IMR-90 (cell line): ENCODE data around the gene RMI2. TPM values are rescaled to one million over a fixed set of nuclear protein-coding genes. Genes with fewer than 3 reads are reported as not detected.

Experiments
- ATAC-seq: fragments of 200-7000 bp; cut with Tn5 transposase; 2 replicates; pipeline ENCODE4 v1.9.1; 2020; ENCODE audit warnings: low read depth, mild to moderate bottlenecking, moderate library complexity
- BruUV-seq: library from RNA; stranded (reverse); fragments of 400-500 nt; replicated peaks from 2 replicates; lab custom pipeline; 2021; lab: Mats Ljungman, UMichigan
- CTCF ChIA-PET: fragments of 300-600 bp; formaldehyde crosslinking; extraction: SDS; loops from one replicate; lab custom pipeline; 2021; ENCODE audit warnings: antibody characterized with exemption; lab: Yijun Ruan, JAX
- POLR2A ChIA-PET: fragments of 300-600 bp; sonication (Branson Sonifier 250); formaldehyde crosslinking; loops from one replicate; lab custom pipeline; 2022; ENCODE audit warnings: antibody characterized with exemption; ENCODE audit not compliant: unreplicated experiment; lab: Charles Lee
- DNase-seq: peaks from one replicate; pipeline ENCODE4 v3.0.0; 2013
- H2AFZ ChIP-seq: replicated peaks from 2 replicates; pipeline ENCODE3; 2013; ENCODE audit warnings: low read length, mild to moderate bottlenecking; ENCODE audit not compliant: poor library complexity
- H2AK5ac ChIP-seq: 2 replicates; pipeline ENCODE4 v1.6.1; 2013; ENCODE audit warnings: low read depth, low read length, inconsistent platforms
- H2AK9ac ChIP-seq: replicated peaks from 2 replicates; pipeline ENCODE3; 2013; ENCODE audit warnings: mild to moderate bottlenecking, low read depth, low read length, moderate library complexity; ENCODE audit not compliant: poor library complexity
- H2BK120ac ChIP-seq: 2 replicates; pipeline ENCODE4 v1.6.1; 2013; ENCODE audit warnings: low read depth, low read length, inconsistent platforms
- H2BK15ac ChIP-seq: 3 replicates; pipeline ENCODE4 v1.6.1; 2013; ENCODE audit warnings: low read depth, low read length, inconsistent platforms
- H2BK20ac ChIP-seq: 2 replicates; pipeline ENCODE4 v1.6.1; 2013; ENCODE audit warnings: low read depth, mild to moderate bottlenecking, inconsistent platforms, low read length, moderate library complexity
- H2BK5ac ChIP-seq: 2 replicates; pipeline ENCODE4 v1.6.1; 2013; ENCODE audit warnings: mild to moderate bottlenecking, low read depth, low read length, inconsistent platforms; ENCODE audit not compliant: poor library complexity, severe bottlenecking
- H3K14ac ChIP-seq: replicated peaks from 2 replicates; pipeline ENCODE4 v1.6.1; 2013; ENCODE audit warnings: low read depth, low read length, inconsistent platforms
- H3K18ac ChIP-seq: 2 replicates; pipeline ENCODE4 v1.6.1; 2013; ENCODE audit warnings: low read depth, low read length, control low read depth
- H3K23ac ChIP-seq: 2 replicates; pipeline ENCODE4 v1.6.1; 2013; ENCODE audit warnings: low read depth, low read length, inconsistent platforms
- H3K27ac ChIP-seq: 2 replicates; pipeline ENCODE4 v1.5.1; 2013; ENCODE audit warnings: mild to moderate bottlenecking, control low read depth, low read length; ENCODE audit not compliant: insufficient read depth
- H3K27me3 ChIP-seq: 2 replicates; pipeline ENCODE4 v1.6.1; 2013; ENCODE audit warnings: low read length; ENCODE audit not compliant: control insufficient read depth, insufficient read depth
- H3K36me3 ChIP-seq: 2 replicates; pipeline ENCODE4 v1.6.1; 2013; ENCODE audit warnings: low read length, mixed read lengths; ENCODE audit not compliant: control insufficient read depth, insufficient read depth
- H3K4ac ChIP-seq: 2 replicates; pipeline ENCODE4 v1.6.1; 2013; ENCODE audit warnings: low read depth, low read length, inconsistent platforms
- H3K4me1 ChIP-seq: 2 replicates; pipeline ENCODE4 v1.6.1; 2013; ENCODE audit warnings: low read length, mixed read lengths; ENCODE audit not compliant: control insufficient read depth, insufficient read depth
- H3K4me2 ChIP-seq: 2 replicates; pipeline ENCODE4 v1.6.1; 2013; ENCODE audit warnings: low read depth, mild to moderate bottlenecking, control low read depth, low read length, moderate library complexity
- H3K4me3 ChIP-seq: 2 replicates; pipeline ENCODE4 v1.5.1; 2013; ENCODE audit warnings: low read depth, mild to moderate bottlenecking, control low read depth, low read length, moderate library complexity; ENCODE audit not compliant: insufficient read depth
- H3K56ac ChIP-seq: 2 replicates; pipeline ENCODE4 v1.6.1; 2013; ENCODE audit warnings: low read length, inconsistent platforms; ENCODE audit not compliant: insufficient read depth; ENCODE audit errors: extremely low read depth
- H3K79me1 ChIP-seq, 2 experiments: 2 replicates each; pipeline ENCODE4 v1.6.1; 2013; ENCODE audit warnings: low read length in 2 of 2, inconsistent platforms in 1 of 2, low read depth in 1 of 2
- H3K9ac ChIP-seq: 2 replicates; pipeline ENCODE4 v1.6.1; 2013; ENCODE audit warnings: low read depth, low read length, control low read depth
- H3K9me1 ChIP-seq: 2 replicates; pipeline ENCODE4 v1.6.1; 2013; ENCODE audit warnings: low read length, inconsistent platforms; ENCODE audit not compliant: insufficient read depth
- H3K9me3 ChIP-seq: 2 replicates; pipeline ENCODE4 v1.6.1; 2013; ENCODE audit warnings: low read length; ENCODE audit not compliant: control insufficient read depth, insufficient read depth
- H4K20me1 ChIP-seq: 2 replicates; pipeline ENCODE4 v1.6.1; 2013; ENCODE audit warnings: low read length, inconsistent platforms; ENCODE audit not compliant: insufficient read depth
- H4K5ac ChIP-seq: 2 replicates; pipeline ENCODE4 v1.6.1; 2013; ENCODE audit warnings: mild to moderate bottlenecking, low read depth, low read length, control low read depth
- H4K8ac ChIP-seq, 2 experiments: 2 replicates each; pipeline ENCODE4 v1.6.1; 2013; ENCODE audit warnings: low read depth in 2 of 2, low read length in 2 of 2, control low read depth in 1 of 2, inconsistent platforms in 1 of 2
- H4K91ac ChIP-seq: 2 replicates; pipeline ENCODE4 v1.6.1; 2013; ENCODE audit warnings: low read depth, low read length, inconsistent platforms; ENCODE audit not compliant: insufficient read depth
- MXI1 ChIP-seq: IDR thresholded peaks from 2 replicates; pipeline ENCODE4 v1.6.1; 2012; ENCODE audit warnings: low read depth, mild to moderate bottlenecking, low read length, moderate library complexity, borderline replicate concordance
- WGBS, 2 experiments: methylation state at CpG; one replicate each; pipeline versions ENCODE4 v1.1.5 to v1.1.7; 2013; ENCODE audit warnings: missing lambda C conversion rate in 2 of 2; ENCODE audit not compliant: insufficient read length in 1 of 2; ENCODE audit errors: extremely low coverage in 2 of 2; 5-methylcytosine and 5-hydroxymethylcytosine counted together
- dilution Hi-C: fragments of 300-500 bp; cut with HindIII; formaldehyde crosslinking; loops from one replicate; pipeline ENCODE4 v1.14.3; 2018; ENCODE audit warnings: low sequenced_read_pairs; ENCODE audit not compliant: unreplicated experiment
- in situ Hi-C: fragments of 300-500 bp; cut with MboI; formaldehyde crosslinking; loops from 3 replicates; pipeline ENCODE4 v1.14.3; 2019; ENCODE audit warnings: low sequenced_read_pairs, inconsistent platforms, mixed read lengths
- intact Hi-C: fragments of 100-400 bp; cut with micrococcal nuclease; formaldehyde crosslinking; loops from 2 replicates; pipeline ENCODE4 v1.10.0; 2022
- polyA plus RNA-seq, 3 experiments: library from polyadenylated mRNA; depleted of rRNA; stranded (reverse); fragments of >200 nt; gene quantifications; 2 replicates each; pipeline ENCODE4 v1.2.3, GENCODE V29; 2012; ENCODE audit warnings: low replicate concordance in 1 of 3
- total RNA-seq: library from RNA; depleted of rRNA; stranded (reverse); fragments of >200 nt; gene quantifications from 2 replicates; pipeline ENCODE4 v1.2.3, GENCODE V29; 2012

Gene RMI2
- total and polyA plus RNA-seq, 2 of the 4 experiments (the other 2 are of a cell fraction) = 3.2 to 5.6 TPM

GRCh38 chr16:11339075-11339474 lies 6.2 kb upstream of the RMI2 start:
- Histone ChIP-seq H3K79me1 (no peaks in the 10 kb centered on the region), H4K20me1 (no peaks in the 10 kb centered on the region), H2AK9ac (peak overlapping the region; percentile 65), H4K5ac (no peak overlapping the region), H2BK20ac (no peak overlapping the region), H4K91ac (no peak overlapping the region), H2AFZ (peak overlapping the region; percentile 14), H3K23ac (no peak overlapping the region), H3K27ac (no peak overlapping the region), H3K56ac (no peak overlapping the region), H3K18ac (no peak overlapping the region), H3K27me3 (no peaks in the 10 kb centered on the region), H3K36me3 (no peaks in the 10 kb centered on the region), H2BK120ac (no peak overlapping the region), H3K4me1 (no peaks in the 10 kb centered on the region), H2BK5ac (no peak overlapping the region), H3K9ac (no peak overlapping the region), H3K4me2 (no peak overlapping the region), H4K8ac (no peak overlapping the region), H2BK15ac (no peak overlapping the region), H3K14ac (no peak overlapping the region), H3K4me3 (no peak overlapping the region), H3K9me1 (no peaks in the 10 kb centered on the region), H3K4ac (no peak overlapping the region), H3K9me3 (0 out of 2 replicates have a peak, but pooled peaks cover 2% of the 10 kb centered on the region), H2AK5ac (0 out of 2 replicates have a peak overlapping the region, but pooled peaks have one; percentile 39)
- in situ Hi-C loops = no loop called here
- 80% methylated on average over 1 of the region's 3 CpGs; no CpG with 5 or more reads in 1 of the 2 experiments for WGBS, 2 experiments
- no TSS peak for BruUV-seq
- dilution Hi-C loops = no loop called here
- intact Hi-C loops = no loop called here
- POLR2A ChIA-PET = no interaction called here
- DNase-seq = no peak
- no peak for ATAC-seq
- TF ChIP-seq MXI1 = no peak
- CTCF ChIA-PET = no interaction called here
